Suprapubic skin (tissue), 4 donors: ENCODE data around the gene AIFM3. TPM values are rescaled to one million over a fixed set of nuclear protein-coding genes. Genes with fewer than 3 reads are reported as not detected.
A peak's percentile ranks its signal among the peaks of the same experiment; 100 is the strongest.

ENCODE experiments used
- DNase-seq, 2 donors: peaks; one replicate each; pipeline ENCODE4 v3.0.0-alpha.2; 2019; ENCODE audit warnings: low spot score in 2 of 2
- H3K27ac ChIP-seq: fragments of 200-600 bp; sonication (generic); one replicate; pipeline ENCODE4 v1.5.1; 2019
- H3K27me3 ChIP-seq: fragments of 200-600 bp; sonication (generic); one replicate; pipeline ENCODE4 v1.5.1; 2019
- H3K36me3 ChIP-seq: fragments of 200-600 bp; sonication (generic); one replicate; pipeline ENCODE4 v1.5.1; 2019
- H3K4me1 ChIP-seq: fragments of 200-600 bp; sonication (generic); one replicate; pipeline ENCODE4 v1.5.1; 2019
- H3K4me3 ChIP-seq: fragments of 200-600 bp; sonication (generic); one replicate; pipeline ENCODE4 v1.5.1; 2019; ENCODE audit warnings: mild to moderate bottlenecking
- H3K9me3 ChIP-seq: fragments of 200-600 bp; sonication (generic); one replicate; pipeline ENCODE4 v1.5.1; 2019
- EP300 ChIP-seq: sonication (generic); formaldehyde crosslinking; IDR thresholded peaks from one replicate; pipeline ENCODE4 v1.6.1; 2017; ENCODE audit warnings: antibody characterized with exemption
- POLR2A ChIP-seq, 2 donors: fragments of 450-650 bp; IDR thresholded peaks; one replicate each; pipeline ENCODE4 v1.6.1; 2017; ENCODE audit warnings: antibody characterized with exemption in 2 of 2, mild to moderate bottlenecking in 2 of 2, moderate library complexity in 2 of 2
- POLR2AphosphoS5 ChIP-seq, 3 donors: sonication (generic); formaldehyde crosslinking; IDR thresholded peaks; one replicate each; pipeline ENCODE4 v1.6.1; 2017; ENCODE audit warnings: antibody characterized with exemption in 3 of 3
- WGBS: methylation state at CpG from one replicate; pipeline ENCODE4 v1.1.5; 2018; 5-methylcytosine and 5-hydroxymethylcytosine counted together
- total RNA-seq, 4 donors: library from RNA; depleted of rRNA; stranded (reverse); fragments of >200 nt; gene quantifications; one replicate each; pipeline ENCODE4 v1.1.0, GENCODE V29; 2016
- TF ChIP-seq, protein P1 (sequence below), 2 donors: fragments of 200-600 bp in 1 of 2; fragments of 450-650 bp in 1 of 2; sonication (generic) in 1 of 2; IDR thresholded peaks; one replicate each; pipeline ENCODE4 v1.5.1; 2016 to 2019; ENCODE audit warnings: antibody characterized with exemption in 2 of 2, mild to moderate bottlenecking in 1 of 2, moderate library complexity in 1 of 2

The AIFM3 gene
- total RNA-seq, 4 donors from 2014 or later, result 0.72 TPM; not detected in 3

DNA sequence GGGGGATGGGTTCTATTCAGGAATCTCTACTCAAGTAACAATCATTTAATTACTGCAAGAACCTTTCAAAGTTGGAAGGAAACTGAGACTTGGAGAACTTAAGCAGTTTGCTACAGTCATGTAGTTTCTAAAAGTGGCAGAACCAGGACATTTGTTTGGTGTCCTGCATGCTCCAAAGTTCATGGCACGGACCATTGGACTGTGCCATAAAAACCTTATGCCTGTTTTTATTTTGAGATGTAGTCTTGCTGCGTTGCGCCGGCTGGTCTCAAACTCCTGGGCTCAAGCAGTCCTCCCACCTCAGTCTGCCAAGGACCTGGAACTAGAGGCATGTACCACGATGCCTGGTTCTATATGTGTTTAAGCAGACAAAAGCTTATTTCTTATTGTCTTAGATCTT is 18.6 kb upstream of the AIFM3 start:
- Histone ChIP-seq H3K27me3 (no peaks in the 10 kb centered on the region), H3K27ac (no peak overlapping the region), H3K9me3 (no peaks in the 10 kb centered on the region), H3K4me1 (peaks cover 32% of the 10 kb centered on the region), H3K4me3 (no peak overlapping the region), H3K36me3 (peaks cover 33% of the 10 kb centered on the region)
- TF ChIP-seq, protein P1, sequence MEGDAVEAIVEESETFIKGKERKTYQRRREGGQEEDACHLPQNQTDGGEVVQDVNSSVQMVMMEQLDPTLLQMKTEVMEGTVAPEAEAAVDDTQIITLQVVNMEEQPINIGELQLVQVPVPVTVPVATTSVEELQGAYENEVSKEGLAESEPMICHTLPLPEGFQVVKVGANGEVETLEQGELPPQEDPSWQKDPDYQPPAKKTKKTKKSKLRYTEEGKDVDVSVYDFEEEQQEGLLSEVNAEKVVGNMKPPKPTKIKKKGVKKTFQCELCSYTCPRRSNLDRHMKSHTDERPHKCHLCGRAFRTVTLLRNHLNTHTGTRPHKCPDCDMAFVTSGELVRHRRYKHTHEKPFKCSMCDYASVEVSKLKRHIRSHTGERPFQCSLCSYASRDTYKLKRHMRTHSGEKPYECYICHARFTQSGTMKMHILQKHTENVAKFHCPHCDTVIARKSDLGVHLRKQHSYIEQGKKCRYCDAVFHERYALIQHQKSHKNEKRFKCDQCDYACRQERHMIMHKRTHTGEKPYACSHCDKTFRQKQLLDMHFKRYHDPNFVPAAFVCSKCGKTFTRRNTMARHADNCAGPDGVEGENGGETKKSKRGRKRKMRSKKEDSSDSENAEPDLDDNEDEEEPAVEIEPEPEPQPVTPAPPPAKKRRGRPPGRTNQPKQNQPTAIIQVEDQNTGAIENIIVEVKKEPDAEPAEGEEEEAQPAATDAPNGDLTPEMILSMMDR (IDR thresholded peaks at IDR 0.05), result no peak
- TF ChIP-seq POLR2A (IDR thresholded peaks at IDR 0.05) (no peak), EP300 (no peak), POLR2AphosphoS5 (IDR thresholded peaks at IDR 0.05) (no peak)
- no peak for DNase-seq
- 83% methylated on average over 5 of the region's 5 CpGs for WGBS

DNA sequence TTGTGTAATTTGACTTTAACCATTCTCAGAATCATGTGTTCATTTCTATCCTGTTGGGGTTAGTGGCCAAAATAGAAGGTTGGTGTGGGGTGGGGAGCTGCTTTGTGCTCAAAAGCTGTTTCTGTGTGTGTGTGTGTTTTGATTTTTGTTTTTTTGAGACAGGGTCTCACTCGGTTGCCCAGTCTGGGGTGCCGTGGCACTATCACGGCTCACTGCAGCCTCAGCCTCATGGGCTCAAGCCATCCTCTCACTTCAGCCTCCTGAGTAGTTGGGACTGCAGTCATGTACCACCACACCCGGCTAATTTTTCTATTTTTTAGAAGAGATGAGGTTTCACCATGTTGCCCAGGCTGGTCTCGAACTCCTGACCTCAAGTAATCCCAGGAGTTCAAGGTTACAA is 18.1 kb upstream of the AIFM3 start:
- DNase-seq, result no peak
- H3K4me3 ChIP-seq, result no peak overlapping the region
- H3K36me3 ChIP-seq, result peaks cover 37% of the 10 kb centered on the region
- H3K4me1 ChIP-seq, result peaks cover 36% of the 10 kb centered on the region
- no peak overlapping the region for H3K27ac ChIP-seq
- WGBS, result 91% methylated on average over 5 of the region's 5 CpGs
- TF ChIP-seq EP300 (no peak), POLR2A (IDR thresholded peaks at IDR 0.05) (no peak), POLR2AphosphoS5 (IDR thresholded peaks at IDR 0.05) (no peak)
- TF ChIP-seq, protein P1 (IDR thresholded peaks at IDR 0.05), result no peak
- no peaks in the 10 kb centered on the region for H3K9me3 ChIP-seq
- no peaks in the 10 kb centered on the region for H3K27me3 ChIP-seq

DNA sequence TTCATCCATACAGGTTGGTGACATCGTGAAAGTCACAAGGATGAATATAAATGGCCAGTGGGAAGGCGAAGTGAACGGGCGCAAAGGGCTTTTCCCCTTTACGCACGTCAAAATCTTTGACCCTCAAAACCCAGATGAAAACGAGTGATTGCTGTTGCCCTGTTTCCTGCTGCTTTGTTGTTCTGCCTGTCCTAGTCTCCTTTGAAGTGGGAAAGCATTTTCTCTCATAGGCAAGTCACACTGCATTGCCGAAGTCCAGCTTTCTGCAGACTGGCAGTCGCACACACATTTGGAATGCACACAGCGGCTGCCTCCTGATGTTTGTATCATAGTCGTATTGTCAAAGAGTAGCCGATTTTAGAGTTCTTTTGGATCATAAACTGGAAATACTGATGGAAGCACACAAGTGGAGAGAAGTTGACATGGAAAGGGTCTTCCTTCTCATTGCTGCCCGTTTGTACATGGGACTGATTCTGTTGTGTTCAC is 17.3 kb upstream of the AIFM3 start:
- H3K27me3 ChIP-seq, result no peaks in the 10 kb centered on the region
- TF ChIP-seq, protein P1 (IDR thresholded peaks at IDR 0.05), result no peak
- TF ChIP-seq EP300 (no peak), POLR2AphosphoS5 (IDR thresholded peaks at IDR 0.05) (no peak), POLR2A (IDR thresholded peaks at IDR 0.05) (no peak)

DNA sequence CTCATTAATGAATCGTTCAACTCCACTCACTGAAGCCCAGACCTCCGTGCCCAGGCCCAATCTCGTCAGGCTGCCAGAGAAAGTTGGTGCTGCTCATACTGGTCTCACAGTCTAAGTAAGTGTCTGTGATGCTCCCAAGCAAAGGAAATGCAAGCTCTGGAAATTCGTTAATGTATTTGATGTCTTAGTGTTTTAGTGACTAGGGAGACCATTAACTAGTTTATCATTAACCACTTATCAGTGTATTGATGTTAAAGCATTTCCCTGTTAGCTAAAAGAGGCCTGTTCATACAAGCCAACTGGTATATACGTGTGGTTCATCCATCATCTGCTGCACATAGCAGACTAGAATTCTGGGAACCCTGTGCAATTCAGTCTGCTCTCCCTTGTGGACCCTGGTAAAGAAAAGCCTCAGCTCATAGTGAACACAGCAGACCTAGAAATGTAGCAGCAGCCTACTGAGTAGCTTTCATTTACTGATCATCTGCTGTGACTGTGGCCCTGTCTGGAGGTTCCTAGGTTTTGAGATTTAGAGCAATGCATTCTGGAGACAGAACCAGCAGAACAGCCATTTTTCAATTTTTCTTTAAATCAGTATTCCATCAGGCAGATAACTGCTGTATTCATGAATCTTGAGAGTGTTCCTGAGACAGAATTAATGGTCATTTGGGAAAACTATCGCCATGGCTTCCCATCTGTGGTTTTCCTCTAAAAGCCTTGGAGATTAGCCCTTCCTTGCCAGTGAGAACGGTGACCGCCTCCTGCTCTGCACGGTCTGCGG is 15.7 kb upstream of the AIFM3 start:
- DNase-seq, result no peak
- H3K36me3 ChIP-seq, result peaks cover 37% of the 10 kb centered on the region
- no peaks in the 10 kb centered on the region for H3K27me3 ChIP-seq
- peak overlapping the region; percentile 62 for H3K27ac ChIP-seq
- H3K9me3 ChIP-seq, result no peaks in the 10 kb centered on the region
- WGBS, result 76% methylated on average over 10 of the region's 10 CpGs
- peaks cover 37% of the 10 kb centered on the region for H3K4me1 ChIP-seq
- TF ChIP-seq EP300 (no peak), POLR2A (IDR thresholded peaks at IDR 0.05) (no peak), POLR2AphosphoS5 (IDR thresholded peaks at IDR 0.05) (no peak)
- TF ChIP-seq, protein P1 (IDR thresholded peaks at IDR 0.05), result no peak
- H3K4me3 ChIP-seq, result no peak overlapping the region

More for the DNA sequence above, 17.3 kb upstream of the AIFM3 start:
- Histone ChIP-seq H3K4me1 (peaks cover 40% of the 10 kb centered on the region), H3K27ac (no peak overlapping the region), H3K9me3 (no peaks in the 10 kb centered on the region), H3K36me3 (peaks cover 37% of the 10 kb centered on the region), H3K4me3 (no peak overlapping the region)
- 83% methylated on average over 13 of the region's 13 CpGs for WGBS
- no peak for DNase-seq

DNA sequence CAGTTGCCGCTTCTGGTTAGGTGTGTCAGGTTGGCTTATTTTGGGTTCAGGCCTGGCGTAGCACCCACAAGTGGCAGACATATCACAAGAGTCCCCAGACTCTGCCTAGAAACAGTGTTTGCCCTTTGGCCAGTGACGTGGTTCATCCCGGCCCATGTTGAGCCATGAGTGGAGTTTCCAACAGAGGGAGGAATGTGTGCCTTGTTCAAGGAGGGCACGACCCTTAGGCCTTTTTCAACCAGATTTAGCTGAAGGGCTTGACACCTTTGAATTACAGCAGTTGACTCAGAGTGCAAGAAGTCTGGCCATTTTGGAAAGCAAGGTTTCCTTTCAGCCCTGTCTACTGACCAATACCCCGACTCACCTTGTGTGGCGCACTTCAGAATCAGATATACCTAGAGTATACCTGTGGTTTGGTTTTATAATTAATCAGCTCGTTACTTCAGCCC is 15.1 kb upstream of the AIFM3 start:
- no peaks in the 10 kb centered on the region for H3K27me3 ChIP-seq
- no peak overlapping the region for H3K27ac ChIP-seq
- no peak for DNase-seq
- no peak overlapping the region for H3K4me3 ChIP-seq
- 86% methylated on average over 6 of the region's 8 CpGs for WGBS
- H3K4me1 ChIP-seq, result peaks cover 40% of the 10 kb centered on the region
- H3K9me3 ChIP-seq, result no peaks in the 10 kb centered on the region
- TF ChIP-seq, protein P1 (IDR thresholded peaks at IDR 0.05), result no peak
- TF ChIP-seq EP300, result no peak
- no peak for TF ChIP-seq POLR2A (IDR thresholded peaks at IDR 0.05)
- no peak for TF ChIP-seq POLR2AphosphoS5 (IDR thresholded peaks at IDR 0.05)
- peaks cover 37% of the 10 kb centered on the region for H3K36me3 ChIP-seq
